Measurements from ENCODE around the gene BCAR1. TPM values are rescaled to one million over a fixed set of nuclear protein-coding genes. Genes with fewer than 3 reads are reported as not detected.

BCAR1 gene
- polyA plus RNA-seq, 2 of the 4 experiments (the other 2 are of a cell fraction), result 10.2 to 35.8 TPM

GRCh38 chr16:75247249-75247648, 4.2 kb downstream of the BCAR1 start:
- H3K27ac ChIP-seq, result peak overlapping the region; percentile 82 to 99
- 91% methylated on average over 12 of the region's 13 CpGs for WGBS (ENCODE audit: missing lambda C conversion rate)

GRCh38 chr16:75246504-75247205, 4.8 kb downstream of the BCAR1 start:
- peak overlapping the region; percentile 82 to 99 for H3K27ac ChIP-seq
- TF ChIP-seq PHF8 (IDR thresholded peaks at IDR 0.05; ENCODE audit: borderline replicate concordance, low read depth) (no peak), JUN (IDR thresholded peaks at IDR 0.05) (no peak), NR3C1 (IDR thresholded peaks at IDR 0.05) (no peak), ZNF302 (CRISPR knock-in tag; IDR thresholded peaks at IDR 0.05) (no peak), FOSB (CRISPR knock-in tag; IDR thresholded peaks at IDR 0.05) (no peak), CTCF (IDR thresholded peaks at IDR 0.05) (no peak), MAX (IDR thresholded peaks at IDR 0.05) (no peak), HDAC2 (IDR thresholded peaks at IDR 0.05) (no peak), RCOR1 (IDR thresholded peaks at IDR 0.05; ENCODE audit: low read depth, low read length) (no peak), RAD21 (conservative IDR thresholded peaks at IDR 0.05 in 1 of 2, IDR thresholded peaks at IDR 0.05 in 1 of 2) (no peak)
- ChIA-PET POLR2A (interaction anchor here (1.4 kb wide), 1 partner anchor 132 kb away, joined by 3 read pairs; no protein-coding TSS in a partner anchor), CTCF (interaction anchor here (1.2 to 11.7 kb wide), 4 partner anchors 13 to 139 kb away, joined by 3 to 139 read pairs (median 10); no protein-coding TSS in a partner anchor)
- ATAC-seq, result no peak
- FAIRE-seq, result no peak
- 88% methylated on average over 11 of the region's 12 CpGs for WGBS (ENCODE audit: missing lambda C conversion rate)
- H3K9me3 ChIP-seq, result no peaks in the 10 kb centered on the region
- DNase-seq (ENCODE audit: low read depth in 1 of 2, low spot score in 1 of 2), result no peak
- no peak overlapping the region for H3K4me3 ChIP-seq
- peaks cover 69% of the 10 kb centered on the region for H3K4me1 ChIP-seq
- H3K4me2 ChIP-seq, result peak overlapping the region; percentile 71

More at GRCh38 chr16:75247249-75247648, 4.2 kb downstream of the BCAR1 start:
- CTCF ChIA-PET, result interaction anchor here (0.5 to 11.7 kb wide), 4 partner anchors 13 to 215 kb away, joined by 3 to 139 read pairs (median 3); no protein-coding TSS in a partner anchor
- TF ChIP-seq CHD4 (IDR thresholded peaks at IDR 0.05; ENCODE audit: borderline replicate concordance), result no peak
- no peak for TF ChIP-seq RARB (CRISPR knock-in tag; IDR thresholded peaks at IDR 0.05)
- no peak for TF ChIP-seq CHD2 (IDR thresholded peaks at IDR 0.05; ENCODE audit: low read length, partially characterized antibody)
- no peak for TF ChIP-seq SREBF2 (IDR thresholded peaks at IDR 0.05)
- no peak for TF ChIP-seq GATA3 (IDR thresholded peaks at IDR 0.05; ENCODE audit: borderline replicate concordance)
- TF ChIP-seq EHF (CRISPR knock-in tag; IDR thresholded peaks at IDR 0.05), result no peak
- TF ChIP-seq RNF2 (IDR thresholded peaks at IDR 0.05; ENCODE audit: borderline replicate concordance, low read depth), result no peak
- TF ChIP-seq EHMT2 (IDR thresholded peaks at IDR 0.05; ENCODE audit: low read depth), result no peak
- no peak for TF ChIP-seq RFX5 (IDR thresholded peaks at IDR 0.05)
- ATAC-seq, result no peak
- no peak for DNase-seq (ENCODE audit: low read depth in 1 of 2, low spot score in 1 of 2)
- FAIRE-seq, result no peak
- H3K4me3 ChIP-seq, result no peak overlapping the region
- H3K4me1 ChIP-seq, result peaks cover 75% of the 10 kb centered on the region
- H3K9me3 ChIP-seq, result no peaks in the 10 kb centered on the region
- H3K4me2 ChIP-seq, result peak overlapping the region; percentile 71; the same call in 1 of the 3 replicates
- POLR2A ChIA-PET, result no interaction called here

GRCh38 chr16:75244844-75245758, 6.3 kb downstream of the BCAR1 start:
- WGBS (ENCODE audit: missing lambda C conversion rate), result 15% methylated on average over 24 of the region's 25 CpGs
- H3K4me2 ChIP-seq, result peak overlapping the region; percentile 71
- peak overlapping the region; percentile 82 to 99 for H3K27ac ChIP-seq
- FAIRE-seq, result no peak
- DNase-seq (ENCODE audit: low read depth in 1 of 2, low spot score in 1 of 2), result peak; percentile 67 to 80
- peaks cover 70% of the 10 kb centered on the region for H3K4me1 ChIP-seq
- H3K9me3 ChIP-seq, result no peaks in the 10 kb centered on the region
- H3K4me3 ChIP-seq, result no peak overlapping the region
- ATAC-seq, result peak; percentile 80 to 81
- ChIA-PET POLR2A (interaction anchor here (0.7 to 1.5 kb wide), 7 partner anchors 10 to 140 kb away, joined by 3 to 10 read pairs (median 5); no protein-coding TSS in a partner anchor), CTCF (interaction anchor here (0.6 to 11.7 kb wide), 4 partner anchors 11 to 349 kb away, joined by 3 to 139 read pairs (median 10); no protein-coding TSS in a partner anchor)
- TF ChIP-seq HOXB5 (CRISPR knock-in tag; IDR thresholded peaks at IDR 0.05) (peak; percentile 76; the same call in 1 of the 2 replicates), KDM5A (IDR thresholded peaks at IDR 0.05) (no peak), ZFP36 (IDR thresholded peaks at IDR 0.05; ENCODE audit: borderline replicate concordance, partially characterized antibody) (no peak), NR3C1 (IDR thresholded peaks at IDR 0.05) (no peak), ZC3H11A (IDR thresholded peaks at IDR 0.05) (no peak), SREBF2 (IDR thresholded peaks at IDR 0.05) (no peak), EP300 (IDR thresholded peaks at IDR 0.05) (peak in 1 of 2 experiments; percentile 52; a peak in 1 of 5 replicates), RFX5 (IDR thresholded peaks at IDR 0.05) (no peak), ATOH8 (CRISPR knock-in tag; IDR thresholded peaks at IDR 0.05; ENCODE audit: low read depth) (peak; percentile 85), RCOR1 (IDR thresholded peaks at IDR 0.05; ENCODE audit: low read depth, low read length) (no peak), RARB (CRISPR knock-in tag; IDR thresholded peaks at IDR 0.05) (no peak), CTCF (IDR thresholded peaks at IDR 0.05) (no peak)
